Measurements from ENCODE around the gene IFNL2.

IFNL2 gene

DNA sequence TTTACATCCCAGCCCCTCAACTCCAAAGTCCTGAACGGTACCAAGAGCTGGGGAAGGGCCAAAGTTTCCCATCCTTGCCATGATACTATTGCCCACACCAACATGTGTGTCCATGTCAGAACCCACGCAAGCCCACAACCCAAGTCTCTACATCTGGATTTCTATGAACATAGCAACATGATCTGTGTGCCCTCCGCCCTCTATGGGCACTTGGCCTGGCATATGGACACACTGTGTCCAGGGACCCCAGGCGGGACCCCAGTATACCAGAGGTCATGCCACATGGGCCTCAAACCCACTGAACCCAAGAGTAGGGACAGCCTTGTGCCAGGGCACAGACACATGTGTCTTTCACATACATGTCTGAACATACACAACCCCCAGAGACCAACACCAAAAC is 50.5 kb downstream of the IFNL2 start:
- no peak for DNase-seq

DNA sequence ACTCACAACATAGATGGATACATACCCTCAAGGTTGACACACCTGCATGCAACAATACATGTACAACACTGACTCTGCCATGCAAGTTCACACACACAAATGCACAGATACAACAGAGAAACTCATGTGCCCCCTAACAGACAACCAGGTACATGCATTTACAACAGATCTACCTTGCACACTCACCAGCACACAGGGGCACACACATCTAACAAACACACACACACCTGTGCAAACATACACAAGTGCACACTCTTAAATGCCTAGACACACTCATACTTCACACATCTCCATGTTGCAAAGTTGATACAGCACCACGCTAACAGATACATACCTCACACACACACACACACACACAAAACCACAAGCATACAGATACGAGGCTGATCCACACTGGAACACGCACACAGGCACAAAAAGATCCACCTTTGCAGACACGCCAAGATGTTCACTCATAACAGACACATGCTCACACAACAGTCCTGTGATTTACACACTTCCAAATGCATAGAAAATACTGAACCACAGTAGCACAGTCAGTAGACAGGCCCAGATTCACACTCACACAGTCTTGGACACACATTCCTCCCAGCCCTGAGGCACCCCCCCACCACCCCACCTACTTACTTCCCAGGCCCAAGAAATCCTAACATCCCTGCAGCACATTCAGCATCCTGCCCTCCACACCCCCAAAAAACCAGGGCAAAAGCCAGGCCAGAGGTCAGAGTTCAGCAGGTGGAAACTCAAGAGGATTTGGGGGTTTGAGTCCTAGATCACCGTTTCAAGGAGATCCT is 51.1 kb downstream of the IFNL2 start:
- DNase-seq: no peak
